GM23338 (cell line): ENCODE data around the gene HDC. TPM values are rescaled to one million over a fixed set of nuclear protein-coding genes. Genes with fewer than 3 reads are reported as not detected.

ENCODE experiments used
- ATAC-seq: fragments of 200-7000 bp; cut with Tn5 transposase; 3 replicates; pipeline ENCODE4 v1.9.1; 2020
- DNase-seq: peaks from one replicate; pipeline ENCODE4 v3.0.0-alpha.2; 2015; ENCODE audit warnings: low spot score
- H2AFZ ChIP-seq: fragments of 200-600 bp; sonication (generic); 2 replicates; pipeline ENCODE4 v1.8.0; 2016; ENCODE audit warnings: antibody characterized with exemption, mild to moderate bottlenecking, moderate library complexity
- H3F3A ChIP-seq: fragments of 200-600 bp; sonication (generic); replicated peaks from 2 replicates; pipeline ENCODE4 v1.8.0; 2017; ENCODE audit warnings: antibody characterized with exemption, mixed run types, low read depth
- H3K27ac ChIP-seq: fragments of 200-600 bp; sonication (generic); 2 replicates; pipeline ENCODE4 v1.6.1; 2016; ENCODE audit warnings: low read depth
- H3K27me3 ChIP-seq: fragments of 200-600 bp; sonication (generic); 2 replicates; pipeline ENCODE4 v1.8.0; 2016; ENCODE audit warnings: mild to moderate bottlenecking, mixed run types, moderate library complexity; ENCODE audit not compliant: insufficient read depth
- H3K36me3 ChIP-seq: fragments of 200-600 bp; sonication (generic); 2 replicates; pipeline ENCODE4 v1.8.0; 2016; ENCODE audit warnings: mild to moderate bottlenecking; ENCODE audit not compliant: insufficient read depth
- H3K4me1 ChIP-seq: fragments of 200-600 bp; sonication (generic); 2 replicates; pipeline ENCODE4 v1.8.0; 2016; ENCODE audit warnings: mild to moderate bottlenecking, moderate library complexity; ENCODE audit not compliant: insufficient read depth
- H3K4me2 ChIP-seq: fragments of 200-600 bp; sonication (generic); 2 replicates; pipeline ENCODE4 v1.7.1; 2017; ENCODE audit warnings: mixed run types
- H3K4me3 ChIP-seq: fragments of 200-600 bp; sonication (generic); 2 replicates; pipeline ENCODE4 v1.6.1; 2016; ENCODE audit warnings: mixed run types
- H3K79me2 ChIP-seq: fragments of 200-600 bp; sonication (generic); replicated peaks from 2 replicates; pipeline ENCODE4 v1.8.0; 2017; ENCODE audit warnings: mild to moderate bottlenecking; ENCODE audit not compliant: insufficient read depth
- H3K9me2 ChIP-seq: fragments of 200-600 bp; sonication (generic); 2 replicates; pipeline ENCODE4 v1.8.0; 2017; ENCODE audit not compliant: insufficient read depth
- H4K20me1 ChIP-seq: fragments of 200-600 bp; sonication (generic); replicated peaks from 2 replicates; pipeline ENCODE4 v1.8.0; 2017; ENCODE audit warnings: mild to moderate bottlenecking; ENCODE audit not compliant: insufficient read depth
- H3K27ac Mint-ChIP-seq: 2 replicates; pipeline ENCODE4 v1.8.0; 2020; ENCODE audit warnings: inconsistent platforms, mild to moderate bottlenecking, moderate library complexity, mixed read lengths
- H3K27me3 Mint-ChIP-seq: 3 replicates; pipeline ENCODE4 v1.8.0; 2022; ENCODE audit warnings: low read depth, mild to moderate bottlenecking, moderate library complexity, mixed read lengths, inconsistent platforms; ENCODE audit not compliant: insufficient read depth, poor library complexity
- H3K36me3 Mint-ChIP-seq: 3 replicates; pipeline ENCODE4 v1.8.0; 2021; ENCODE audit warnings: low read depth, mild to moderate bottlenecking, inconsistent platforms, moderate library complexity, mixed read lengths
- H3K4me1 Mint-ChIP-seq: 3 replicates; pipeline ENCODE4 v1.8.0; 2020; ENCODE audit warnings: mild to moderate bottlenecking, inconsistent platforms, mixed read lengths
- H3K4me3 Mint-ChIP-seq: 3 replicates; pipeline ENCODE4 v1.8.0; 2021; ENCODE audit warnings: moderate library complexity, mild to moderate bottlenecking, inconsistent platforms, mixed read lengths
- H3K9me3 Mint-ChIP-seq: 3 replicates; pipeline ENCODE4 v1.8.0; 2020; ENCODE audit warnings: moderate library complexity, mild to moderate bottlenecking, inconsistent platforms, mixed read lengths
- CTCF ChIP-seq, 2 experiments: fragments of 200-600 bp in 1 of 2; sonication (generic) in 1 of 2; conservative IDR thresholded peaks; 2 replicates each; pipeline versions ENCODE4 v1.5.1 to v1.6.1; 2016 to 2017; ENCODE audit warnings: antibody characterized with exemption in 2 of 2, low read depth in 2 of 2, mild to moderate bottlenecking in 2 of 2, moderate library complexity in 1 of 2
- EZH2 ChIP-seq: fragments of 200-600 bp; sonication (generic); IDR thresholded peaks from one replicate; pipeline ENCODE4 v1.8.0; 2017; ENCODE audit warnings: antibody characterized with exemption, mild to moderate bottlenecking, low read depth; ENCODE audit not compliant: unreplicated experiment
- NANOG ChIP-seq: IDR thresholded peaks from 2 replicates; pipeline ENCODE4 v1.6.1; 2016; ENCODE audit warnings: antibody characterized with exemption, borderline replicate concordance
- POLR2AphosphoS5 ChIP-seq: IDR thresholded peaks from 2 replicates; pipeline ENCODE4 v1.6.1; 2016; ENCODE audit warnings: antibody characterized with exemption, low read depth
- polyA plus RNA-seq: library from polyadenylated mRNA; unstranded; fragments of >200 nt; fragmentation: Nextera tagmentation; extraction: Ambion mirVana; gene quantifications from 2 replicates; pipeline ENCODE4 v1.2.1, GENCODE V29; 2016
- total RNA-seq: library from RNA; depleted of rRNA; stranded (reverse); fragments of >200 nt; shearing (Covaris generic); gene quantifications from 2 replicates; pipeline ENCODE4 v1.2.3, GENCODE V29; 2014
- TF ChIP-seq, protein P1 (sequence below): fragments of 250-450 bp; sonication (Bioruptor Pico); IDR thresholded peaks from 2 replicates; pipeline ENCODE4 v1.5.0; 2020; ENCODE audit warnings: mild to moderate bottlenecking, moderate library complexity
- TF ChIP-seq, protein P2 (sequence below): IDR thresholded peaks from one replicate; pipeline ENCODE4 v1.6.1; 2018; ENCODE audit warnings: antibody characterized with exemption; ENCODE audit not compliant: unreplicated experiment

The HDC gene
- total and polyA plus RNA-seq, 2 experiments from 2014 or later: not detected

DNA sequence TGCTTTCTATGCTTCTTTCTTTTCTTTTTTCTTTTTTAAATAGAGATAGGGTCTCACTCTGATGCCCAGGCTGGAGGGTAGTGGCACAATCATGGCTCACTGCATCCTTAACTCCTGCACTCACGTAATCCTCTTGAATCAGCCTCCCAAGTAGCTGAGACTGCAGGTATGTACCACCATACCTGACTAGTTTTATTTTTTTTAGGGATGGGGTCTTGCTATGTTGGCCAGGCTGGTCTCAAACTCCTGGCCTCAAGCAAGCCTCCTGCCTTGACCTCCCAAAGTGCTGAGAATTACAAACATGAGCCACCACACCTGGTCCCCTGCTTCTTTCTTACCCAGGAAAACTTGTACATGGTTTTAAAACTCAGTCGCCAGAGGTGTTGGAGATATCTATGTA is 24.2 kb upstream of the HDC start:
- H3K9me3 Mint-ChIP-seq: no peaks in the 10 kb centered on the region
- ATAC-seq (no peak), DNase-seq (no peak)
- Histone ChIP-seq H2AFZ (no peak overlapping the region), H3K27ac (no peak overlapping the region), H4K20me1 (no peaks in the 10 kb centered on the region), H3K4me3 (no peak overlapping the region), H3K36me3 (0 out of 2 replicates have a peak, but pooled peaks cover 13% of the 10 kb centered on the region), H3K27me3 (no peaks in the 10 kb centered on the region), H3K9me2 (no peaks in the 10 kb centered on the region), H3F3A (no peaks in the 10 kb centered on the region), H3K4me1 (no peaks in the 10 kb centered on the region), H3K79me2 (no peaks in the 10 kb centered on the region), H3K4me2 (no peak overlapping the region)
- no peaks in the 10 kb centered on the region for H3K4me1 Mint-ChIP-seq
- no peaks in the 10 kb centered on the region for H3K27me3 Mint-ChIP-seq
- no peak overlapping the region for H3K4me3 Mint-ChIP-seq
- H3K36me3 Mint-ChIP-seq: peaks cover 26% of the 10 kb centered on the region; the same call in 2 of the 3 replicates
- no peak overlapping the region for H3K27ac Mint-ChIP-seq
- TF ChIP-seq CTCF (conservative IDR thresholded peaks at IDR 0.05; ENCODE audit: low read depth in 2 of 2): no peak
- TF ChIP-seq, protein P1, sequence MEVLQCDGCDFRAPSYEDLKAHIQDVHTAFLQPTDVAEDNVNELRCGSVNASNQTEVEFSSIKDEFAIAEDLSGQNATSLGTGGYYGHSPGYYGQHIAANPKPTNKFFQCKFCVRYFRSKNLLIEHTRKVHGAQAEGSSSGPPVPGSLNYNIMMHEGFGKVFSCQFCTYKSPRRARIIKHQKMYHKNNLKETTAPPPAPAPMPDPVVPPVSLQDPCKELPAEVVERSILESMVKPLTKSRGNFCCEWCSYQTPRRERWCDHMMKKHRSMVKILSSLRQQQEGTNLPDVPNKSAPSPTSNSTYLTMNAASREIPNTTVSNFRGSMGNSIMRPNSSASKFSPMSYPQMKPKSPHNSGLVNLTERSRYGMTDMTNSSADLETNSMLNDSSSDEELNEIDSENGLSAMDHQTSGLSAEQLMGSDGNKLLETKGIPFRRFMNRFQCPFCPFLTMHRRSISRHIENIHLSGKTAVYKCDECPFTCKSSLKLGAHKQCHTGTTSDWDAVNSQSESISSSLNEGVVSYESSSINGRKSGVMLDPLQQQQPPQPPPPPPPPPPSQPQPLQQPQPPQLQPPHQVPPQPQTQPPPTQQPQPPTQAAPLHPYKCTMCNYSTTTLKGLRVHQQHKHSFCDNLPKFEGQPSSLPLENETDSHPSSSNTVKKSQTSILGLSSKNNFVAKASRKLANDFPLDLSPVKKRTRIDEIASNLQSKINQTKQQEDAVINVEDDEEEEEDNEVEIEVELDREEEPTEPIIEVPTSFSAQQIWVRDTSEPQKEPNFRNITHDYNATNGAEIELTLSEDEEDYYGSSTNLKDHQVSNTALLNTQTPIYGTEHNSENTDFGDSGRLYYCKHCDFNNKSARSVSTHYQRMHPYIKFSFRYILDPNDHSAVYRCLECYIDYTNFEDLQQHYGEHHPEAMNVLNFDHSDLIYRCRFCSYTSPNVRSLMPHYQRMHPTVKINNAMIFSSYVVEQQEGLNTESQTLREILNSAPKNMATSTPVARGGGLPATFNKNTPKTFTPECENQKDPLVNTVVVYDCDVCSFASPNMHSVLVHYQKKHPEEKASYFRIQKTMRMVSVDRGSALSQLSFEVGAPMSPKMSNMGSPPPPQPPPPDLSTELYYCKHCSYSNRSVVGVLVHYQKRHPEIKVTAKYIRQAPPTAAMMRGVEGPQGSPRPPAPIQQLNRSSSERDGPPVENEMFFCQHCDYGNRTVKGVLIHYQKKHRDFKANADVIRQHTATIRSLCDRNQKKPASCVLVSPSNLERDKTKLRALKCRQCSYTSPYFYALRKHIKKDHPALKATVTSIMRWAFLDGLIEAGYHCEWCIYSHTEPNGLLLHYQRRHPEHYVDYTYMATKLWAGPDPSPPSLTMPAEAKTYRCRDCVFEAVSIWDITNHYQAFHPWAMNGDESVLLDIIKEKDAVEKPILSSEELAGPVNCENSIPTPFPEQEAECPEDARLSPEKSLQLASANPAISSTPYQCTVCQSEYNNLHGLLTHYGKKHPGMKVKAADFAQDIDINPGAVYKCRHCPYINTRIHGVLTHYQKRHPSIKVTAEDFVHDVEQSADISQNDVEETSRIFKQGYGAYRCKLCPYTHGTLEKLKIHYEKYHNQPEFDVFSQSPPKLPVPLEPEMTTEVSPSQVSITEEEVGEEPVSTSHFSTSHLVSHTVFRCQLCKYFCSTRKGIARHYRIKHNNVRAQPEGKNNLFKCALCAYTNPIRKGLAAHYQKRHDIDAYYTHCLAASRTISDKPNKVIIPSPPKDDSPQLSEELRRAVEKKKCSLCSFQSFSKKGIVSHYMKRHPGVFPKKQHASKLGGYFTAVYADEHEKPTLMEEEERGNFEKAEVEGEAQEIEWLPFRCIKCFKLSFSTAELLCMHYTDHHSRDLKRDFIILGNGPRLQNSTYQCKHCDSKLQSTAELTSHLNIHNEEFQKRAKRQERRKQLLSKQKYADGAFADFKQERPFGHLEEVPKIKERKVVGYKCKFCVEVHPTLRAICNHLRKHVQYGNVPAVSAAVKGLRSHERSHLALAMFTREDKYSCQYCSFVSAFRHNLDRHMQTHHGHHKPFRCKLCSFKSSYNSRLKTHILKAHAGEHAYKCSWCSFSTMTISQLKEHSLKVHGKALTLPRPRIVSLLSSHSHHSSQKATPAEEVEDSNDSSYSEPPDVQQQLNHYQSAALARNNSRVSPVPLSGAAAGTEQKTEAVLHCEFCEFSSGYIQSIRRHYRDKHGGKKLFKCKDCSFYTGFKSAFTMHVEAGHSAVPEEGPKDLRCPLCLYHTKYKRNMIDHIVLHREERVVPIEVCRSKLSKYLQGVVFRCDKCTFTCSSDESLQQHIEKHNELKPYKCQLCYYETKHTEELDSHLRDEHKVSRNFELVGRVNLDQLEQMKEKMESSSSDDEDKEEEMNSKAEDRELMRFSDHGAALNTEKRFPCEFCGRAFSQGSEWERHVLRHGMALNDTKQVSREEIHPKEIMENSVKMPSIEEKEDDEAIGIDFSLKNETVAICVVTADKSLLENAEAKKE (CRISPR knock-in tag): no peak
- TF ChIP-seq, protein P2, sequence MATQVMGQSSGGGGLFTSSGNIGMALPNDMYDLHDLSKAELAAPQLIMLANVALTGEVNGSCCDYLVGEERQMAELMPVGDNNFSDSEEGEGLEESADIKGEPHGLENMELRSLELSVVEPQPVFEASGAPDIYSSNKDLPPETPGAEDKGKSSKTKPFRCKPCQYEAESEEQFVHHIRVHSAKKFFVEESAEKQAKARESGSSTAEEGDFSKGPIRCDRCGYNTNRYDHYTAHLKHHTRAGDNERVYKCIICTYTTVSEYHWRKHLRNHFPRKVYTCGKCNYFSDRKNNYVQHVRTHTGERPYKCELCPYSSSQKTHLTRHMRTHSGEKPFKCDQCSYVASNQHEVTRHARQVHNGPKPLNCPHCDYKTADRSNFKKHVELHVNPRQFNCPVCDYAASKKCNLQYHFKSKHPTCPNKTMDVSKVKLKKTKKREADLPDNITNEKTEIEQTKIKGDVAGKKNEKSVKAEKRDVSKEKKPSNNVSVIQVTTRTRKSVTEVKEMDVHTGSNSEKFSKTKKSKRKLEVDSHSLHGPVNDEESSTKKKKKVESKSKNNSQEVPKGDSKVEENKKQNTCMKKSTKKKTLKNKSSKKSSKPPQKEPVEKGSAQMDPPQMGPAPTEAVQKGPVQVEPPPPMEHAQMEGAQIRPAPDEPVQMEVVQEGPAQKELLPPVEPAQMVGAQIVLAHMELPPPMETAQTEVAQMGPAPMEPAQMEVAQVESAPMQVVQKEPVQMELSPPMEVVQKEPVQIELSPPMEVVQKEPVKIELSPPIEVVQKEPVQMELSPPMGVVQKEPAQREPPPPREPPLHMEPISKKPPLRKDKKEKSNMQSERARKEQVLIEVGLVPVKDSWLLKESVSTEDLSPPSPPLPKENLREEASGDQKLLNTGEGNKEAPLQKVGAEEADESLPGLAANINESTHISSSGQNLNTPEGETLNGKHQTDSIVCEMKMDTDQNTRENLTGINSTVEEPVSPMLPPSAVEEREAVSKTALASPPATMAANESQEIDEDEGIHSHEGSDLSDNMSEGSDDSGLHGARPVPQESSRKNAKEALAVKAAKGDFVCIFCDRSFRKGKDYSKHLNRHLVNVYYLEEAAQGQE: no peak
- no peak for TF ChIP-seq NANOG
- TF ChIP-seq POLR2AphosphoS5: no peak
- TF ChIP-seq EZH2: no peak
